NOMO-1 treated with dmso at 0.1 percent for 144 hours (cell line): Measurements from ENCODE around the gene ABCA13.

ENCODE experiments used
- DNase-seq: peaks from one replicate; lab custom pipeline; 2025; ENCODE audit not compliant: unreplicated experiment; lab: John Stamatoyannopoulos, UW

Gene ABCA13

DNA sequence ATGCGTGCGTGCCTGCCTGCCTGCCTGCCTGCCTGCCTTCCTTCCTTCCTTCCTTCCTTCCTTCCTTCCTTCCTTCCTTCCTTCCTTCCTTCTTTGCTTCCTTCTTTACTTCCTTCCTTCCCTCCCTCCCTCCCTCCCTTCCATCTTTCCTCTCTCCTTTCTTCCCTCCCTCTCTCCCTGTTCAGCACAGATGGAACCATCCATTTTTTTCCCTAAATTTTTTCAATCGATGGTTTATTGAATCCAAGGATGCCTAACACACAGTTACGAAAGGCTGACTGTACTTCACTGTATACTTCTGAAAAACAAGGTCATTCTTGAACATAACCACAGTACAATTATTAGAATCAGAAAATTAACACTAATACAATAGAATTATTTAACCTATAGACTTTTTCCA lies 53.8 kb downstream of the ABCA13 start:
- no peak for DNase-seq

DNA sequence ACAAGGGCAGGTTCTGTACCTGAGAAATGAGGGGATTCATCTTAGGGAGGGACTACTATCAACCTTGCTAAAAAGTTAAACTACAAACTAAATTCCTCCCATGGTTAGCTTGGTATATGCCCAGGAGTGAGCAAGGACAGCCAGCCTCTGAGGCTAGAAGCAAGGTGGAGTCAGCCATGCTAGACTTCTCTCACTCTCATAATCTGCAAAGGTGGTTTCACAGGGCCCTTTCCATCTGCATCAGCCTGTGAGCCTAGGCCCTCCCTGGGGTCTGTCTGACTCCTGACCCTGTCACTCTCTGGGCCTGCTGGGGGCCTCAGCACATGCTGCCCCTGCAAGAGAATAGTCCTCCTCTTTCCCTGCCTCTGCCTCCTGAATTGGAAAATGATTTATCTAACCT lies 66.1 kb downstream of the ABCA13 start:
- DNase-seq, result no peak

DNA sequence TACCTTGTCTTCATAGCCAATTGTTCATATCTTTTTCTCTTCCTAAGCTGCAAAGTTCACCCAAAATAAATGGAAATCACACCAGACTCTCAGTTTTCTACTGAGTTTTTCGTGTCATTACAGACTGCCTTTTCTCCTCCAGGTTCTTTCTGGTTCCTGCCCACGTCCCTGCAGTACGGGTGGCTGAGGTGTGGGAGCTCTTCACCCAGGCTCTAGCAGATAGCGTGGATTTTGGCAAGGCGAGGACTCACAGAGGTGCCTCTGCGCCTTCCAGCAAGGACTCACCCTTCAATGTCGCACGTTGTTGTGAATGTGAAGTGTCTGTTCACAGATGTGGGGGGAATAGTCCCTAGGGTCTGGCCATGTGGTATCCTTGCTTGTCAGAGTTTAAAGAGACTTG lies 71.6 kb downstream of the ABCA13 start:
- DNase-seq, result no peak

DNA sequence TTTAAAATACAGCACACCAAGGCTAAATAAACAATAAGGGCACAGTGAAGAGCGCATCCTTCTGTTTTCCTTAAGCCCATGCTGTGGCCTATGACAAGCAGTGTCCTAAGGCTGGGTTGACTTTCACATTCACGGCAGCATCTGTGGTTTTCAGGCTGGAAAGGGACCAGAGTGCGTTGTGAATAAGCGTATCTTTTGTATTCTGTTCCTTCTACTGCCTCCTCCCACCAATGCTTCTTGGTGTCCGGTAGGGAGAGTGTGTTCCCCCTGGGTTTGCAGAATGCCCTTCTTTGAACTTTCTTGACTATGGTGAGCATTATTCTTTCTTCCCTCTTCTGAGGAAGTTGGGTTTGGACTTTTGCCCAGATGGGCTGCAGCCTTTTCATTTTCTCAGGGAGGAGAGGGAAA lies 73.6 kb downstream of the ABCA13 start:
- no peak for DNase-seq

DNA sequence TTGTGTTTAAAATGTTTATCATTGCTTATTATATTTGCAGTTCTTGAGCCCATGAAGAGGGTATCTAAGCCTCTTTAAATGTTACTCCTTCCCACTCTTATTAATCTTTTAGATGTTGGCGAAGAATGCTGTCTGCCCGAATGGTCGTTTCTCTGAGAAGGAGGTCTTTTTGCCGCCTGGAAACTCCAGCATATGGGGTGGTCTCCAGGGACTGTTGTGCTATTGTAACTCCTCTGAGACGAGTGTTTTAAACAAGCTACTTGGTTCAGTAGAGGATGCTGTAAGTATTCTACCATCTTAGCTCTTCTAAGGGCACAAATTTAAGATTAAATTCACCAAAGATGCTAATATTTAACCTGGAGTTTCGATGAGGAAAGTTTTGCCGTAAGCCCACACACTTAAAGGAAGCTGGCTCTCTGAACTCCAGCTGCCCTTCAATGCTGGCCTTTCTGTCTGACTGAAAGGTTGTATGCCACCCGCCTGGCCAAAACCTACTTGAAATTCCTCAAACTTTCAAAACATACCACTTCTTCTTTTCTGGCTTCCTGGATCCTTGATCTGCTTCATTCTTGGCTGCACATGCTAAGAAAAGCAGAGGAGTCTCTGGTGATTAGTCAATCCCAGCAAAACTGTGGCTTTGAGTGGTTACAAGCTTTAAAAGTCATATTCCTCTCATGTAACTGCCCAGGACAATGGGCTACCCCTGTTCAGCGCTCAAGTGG lies 74.7 kb downstream of the ABCA13 start:
- peak; percentile 43 for DNase-seq

DNA sequence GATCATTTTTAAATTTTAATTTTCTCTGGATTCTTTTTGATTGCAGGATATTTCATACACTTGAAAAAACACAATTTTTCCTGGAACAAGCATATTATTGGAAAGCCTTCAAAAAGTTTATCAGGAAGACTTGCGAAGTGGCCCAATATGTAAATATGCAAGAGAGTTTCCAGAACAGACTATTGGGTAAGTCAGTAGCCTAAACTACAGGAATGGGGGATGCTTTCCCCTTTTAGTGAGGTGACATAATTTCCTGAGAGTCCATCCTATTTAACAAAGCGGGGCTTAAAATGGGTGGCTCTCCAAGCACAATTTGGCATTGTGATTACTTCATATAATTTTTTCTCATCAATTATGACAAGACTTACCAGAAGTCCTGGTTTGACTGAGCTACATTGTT lies 77.9 kb downstream of the ABCA13 start:
- no peak for DNase-seq

DNA sequence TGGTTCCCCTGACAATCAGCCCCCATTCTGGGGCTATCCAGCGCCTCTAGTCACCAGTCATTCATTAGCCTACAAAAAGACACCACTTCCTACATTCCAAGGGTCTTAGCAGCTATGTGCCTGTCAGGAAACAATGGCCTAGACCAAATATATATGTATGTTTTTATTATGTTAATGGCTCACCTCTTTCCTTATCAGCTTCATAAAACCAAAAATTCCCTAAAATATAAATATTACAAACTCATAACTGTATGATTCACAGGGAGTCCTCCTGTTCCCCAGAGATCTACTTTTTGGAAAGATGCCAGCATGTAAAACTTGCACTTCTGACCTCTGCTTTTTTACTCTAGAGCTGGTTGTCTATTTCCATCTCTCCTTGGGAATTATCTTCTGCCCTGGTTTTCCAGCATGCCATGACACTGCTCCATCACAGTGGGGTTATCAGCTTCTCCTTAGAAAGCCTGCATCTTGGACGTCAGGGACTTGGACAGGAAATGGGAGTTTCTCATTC lies 79.2 kb downstream of the ABCA13 start:
- DNase-seq, result no peak

DNA sequence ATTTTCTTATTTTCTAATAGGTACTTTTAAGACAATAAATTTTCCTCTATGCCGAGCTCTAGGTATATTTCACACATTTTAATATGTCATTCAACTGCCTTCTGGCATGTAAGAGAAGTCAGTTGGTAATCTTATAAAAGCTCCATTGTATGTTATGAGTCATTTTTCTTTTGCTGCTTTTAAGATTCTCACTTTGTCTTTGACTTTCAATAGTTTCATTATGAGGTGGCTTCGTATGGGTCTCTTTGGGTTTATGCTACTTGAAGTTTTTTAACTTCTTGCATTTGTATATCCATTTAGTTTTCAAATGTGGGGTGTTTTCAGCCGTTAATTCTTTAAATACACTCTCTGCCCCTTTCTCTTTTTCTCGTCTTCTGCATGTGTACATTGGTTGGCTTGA lies 80.5 kb downstream of the ABCA13 start:
- no peak for DNase-seq

DNA sequence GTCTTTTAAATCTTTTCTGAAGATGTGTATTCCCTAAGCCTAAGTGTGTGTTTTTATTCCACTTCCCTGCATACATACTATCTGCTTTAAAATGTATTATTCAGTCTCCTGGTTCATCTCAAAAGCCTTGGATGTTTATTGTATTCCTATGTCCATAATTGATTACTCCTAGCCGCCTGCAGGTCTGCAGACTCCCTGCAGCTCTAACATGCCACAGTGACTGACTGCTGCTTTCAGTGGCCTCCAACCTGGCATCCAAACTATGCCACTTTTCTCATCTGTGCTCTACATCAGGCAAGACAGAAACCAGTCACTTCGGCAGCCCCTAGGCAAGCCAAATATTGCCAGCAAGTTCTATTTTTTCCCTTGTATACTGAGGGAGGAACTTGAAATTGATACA lies 81.7 kb downstream of the ABCA13 start:
- DNase-seq, result no peak

DNA sequence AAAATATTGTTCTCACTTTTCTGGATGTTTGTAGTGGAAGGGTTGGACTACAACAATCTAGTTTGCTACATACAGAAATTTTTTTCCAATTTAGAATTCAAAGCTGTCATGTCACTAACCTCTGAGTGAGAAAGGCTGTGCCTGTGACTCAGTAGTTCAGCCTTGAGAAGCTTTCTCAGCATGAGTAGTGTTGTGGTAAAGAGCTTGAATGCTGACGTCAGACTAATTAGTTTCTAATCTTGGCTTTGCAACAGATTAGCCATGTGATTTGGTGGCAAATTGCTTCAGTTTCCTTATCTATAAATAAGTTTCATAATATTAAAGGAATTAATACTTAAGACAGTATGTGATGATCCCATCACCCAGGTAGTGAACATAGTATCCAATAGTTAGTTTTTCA lies 83.8 kb downstream of the ABCA13 start:
- DNase-seq, result no peak

DNA sequence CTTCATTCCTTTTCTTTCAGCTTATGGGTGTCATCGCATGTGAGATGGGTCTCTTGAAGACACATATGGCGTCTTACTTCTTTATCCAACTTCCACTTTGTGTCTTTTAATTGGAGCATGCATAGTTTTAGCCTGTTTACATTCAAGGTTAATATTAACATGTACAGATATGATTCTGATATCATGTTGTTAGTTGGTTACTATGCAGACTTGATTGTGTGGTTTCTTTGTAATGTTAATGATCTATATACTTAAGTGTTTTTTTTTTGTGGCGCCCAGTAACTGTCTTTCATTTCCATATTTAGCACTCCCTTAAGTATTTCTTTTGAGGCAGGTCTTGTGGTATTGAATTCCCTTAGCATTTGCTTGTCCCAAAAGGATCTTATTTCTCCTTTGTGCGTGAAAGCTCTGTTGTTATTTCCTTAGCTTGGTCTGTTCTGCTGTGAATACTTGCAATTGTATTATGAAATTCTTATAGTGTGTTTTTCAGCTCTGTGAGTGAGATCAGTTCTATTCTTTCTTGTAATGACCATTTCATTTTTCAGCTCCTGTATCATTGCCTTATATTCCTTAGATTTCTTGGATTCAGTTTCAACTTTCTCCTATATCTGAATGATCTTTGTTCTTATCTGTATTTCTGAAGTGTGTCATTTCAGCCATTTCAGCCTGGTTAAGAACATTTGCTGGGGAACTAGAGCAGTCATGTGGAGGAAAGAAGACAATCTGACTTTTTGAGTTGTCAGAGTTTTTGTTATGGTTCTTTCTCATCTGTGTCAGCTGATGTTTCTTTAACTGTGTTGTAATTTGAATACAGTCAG lies 88.4 kb downstream of the ABCA13 start:
- no peak for DNase-seq

DNA sequence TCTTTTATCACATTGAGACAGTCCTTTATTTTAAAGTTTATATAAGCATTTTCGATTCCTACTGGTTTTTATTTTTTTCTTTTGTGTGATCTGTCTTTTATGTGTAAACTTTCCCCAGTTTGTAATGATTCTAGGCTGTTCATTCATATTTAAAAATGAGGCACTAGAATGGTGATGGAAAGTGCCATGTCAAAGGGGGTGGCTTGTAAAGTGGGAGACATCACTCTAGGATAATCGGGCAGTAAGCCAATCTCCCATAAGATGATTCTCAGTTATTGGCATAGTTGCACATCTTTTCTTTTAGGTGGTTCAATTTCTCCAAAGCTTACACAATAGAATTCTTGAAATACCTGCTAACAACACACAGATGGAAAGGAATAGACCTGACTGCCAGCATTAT lies 90.4 kb downstream of the ABCA13 start:
- DNase-seq, result no peak

DNA sequence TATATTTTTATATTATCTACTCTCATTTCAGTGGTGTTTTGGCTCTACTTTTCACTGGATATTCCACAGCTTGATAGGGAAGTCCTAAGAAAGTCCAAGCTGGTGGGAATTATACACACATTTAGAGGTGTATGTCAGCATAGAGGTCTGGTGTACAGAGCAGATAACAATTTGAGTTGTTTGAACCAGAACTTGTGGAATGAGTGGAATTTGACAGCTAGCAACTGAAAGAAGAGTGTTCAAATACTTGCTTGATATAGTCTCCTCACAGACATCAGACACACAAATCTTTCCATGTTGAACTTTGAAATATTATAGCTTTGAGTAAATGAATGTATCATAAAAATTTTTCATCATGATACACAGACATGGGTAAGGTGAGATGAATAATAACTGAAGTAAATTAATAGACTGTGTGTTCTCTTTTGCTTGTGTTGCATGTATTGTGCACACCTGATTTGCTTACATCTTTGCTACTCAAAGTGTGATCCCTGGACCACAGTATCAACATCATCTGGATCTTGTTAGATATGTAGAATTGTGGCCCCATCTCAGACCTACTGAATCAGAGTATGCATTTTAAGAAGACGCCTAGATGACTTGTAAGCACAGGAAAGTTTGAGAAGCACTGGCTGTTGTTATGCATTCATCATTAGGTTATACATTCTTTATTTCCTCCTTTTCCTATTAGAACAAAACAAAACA lies 91.5 kb downstream of the ABCA13 start:
- DNase-seq, result no peak

DNA sequence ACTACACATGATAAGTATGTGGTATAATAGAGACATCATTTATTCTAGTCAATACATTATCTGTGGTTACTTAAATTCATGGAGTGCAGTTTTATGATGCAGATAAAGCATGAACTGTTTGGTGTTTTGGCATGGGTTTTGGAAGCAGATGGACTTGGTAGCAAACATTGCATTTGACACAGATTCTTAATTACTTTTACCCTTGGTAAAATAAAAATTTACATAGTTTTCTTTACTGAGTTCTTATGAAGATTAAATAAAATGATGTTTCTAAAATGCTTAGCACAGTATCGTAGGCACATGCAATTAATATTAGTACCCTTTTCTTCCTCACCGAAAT lies 92.0 kb downstream of the ABCA13 start:
- DNase-seq, result no peak

DNA sequence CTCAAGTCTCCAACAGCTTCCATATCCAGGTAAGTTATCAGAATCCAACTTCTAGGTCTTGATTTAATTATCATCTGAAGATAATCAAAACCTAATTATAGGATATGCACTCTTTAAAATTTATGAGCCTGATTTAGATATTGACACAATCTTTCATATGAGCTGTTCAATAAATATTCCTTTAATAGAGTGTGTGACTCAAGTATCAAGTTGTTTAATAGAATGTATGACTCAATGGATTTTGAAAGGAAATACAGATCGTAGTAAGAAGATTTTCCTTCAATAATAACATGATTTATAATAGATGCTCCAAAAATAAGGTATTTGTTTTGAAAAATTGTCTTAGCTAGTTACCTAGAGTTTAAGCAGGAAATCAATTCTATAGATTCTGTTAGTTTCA lies 97.8 kb downstream of the ABCA13 start:
- no peak for DNase-seq

DNA sequence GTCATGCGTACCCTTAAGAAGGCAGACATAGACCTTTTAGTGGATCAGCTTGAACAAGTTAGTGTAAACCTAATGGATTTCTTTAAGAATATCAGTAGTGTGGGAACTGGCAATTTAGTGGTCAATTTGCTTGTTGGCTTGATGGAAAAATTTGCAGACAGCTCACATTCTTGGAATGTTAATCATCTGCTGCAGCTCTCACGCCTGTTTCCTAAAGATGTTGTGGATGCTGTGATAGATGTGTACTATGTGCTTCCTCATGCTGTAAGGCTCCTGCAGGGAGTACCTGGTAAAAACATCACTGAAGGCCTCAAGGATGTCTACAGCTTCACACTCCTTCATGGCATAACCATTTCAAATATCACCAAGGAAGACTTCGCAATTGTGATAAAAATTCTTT lies 103.4 kb downstream of the ABCA13 start:
- no peak for DNase-seq

DNA sequence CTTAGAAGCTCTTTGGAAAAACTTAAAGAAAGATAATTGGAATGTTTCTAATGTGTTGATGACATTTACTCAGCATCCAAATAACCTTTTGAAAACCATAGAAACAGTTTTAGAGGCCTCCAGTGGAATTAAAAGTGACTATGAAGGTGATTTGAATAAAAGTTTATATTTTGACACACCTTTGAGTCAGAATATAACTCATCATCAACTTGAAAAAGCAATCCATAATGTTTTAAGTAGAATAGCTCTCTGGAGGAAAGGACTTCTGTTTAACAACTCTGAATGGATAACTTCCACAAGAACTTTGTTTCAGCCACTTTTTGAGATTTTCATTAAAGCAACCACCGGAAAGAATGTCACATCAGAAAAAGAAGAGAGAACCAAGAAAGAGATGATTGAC lies 108.2 kb downstream of the ABCA13 start:
- no peak for DNase-seq

DNA sequence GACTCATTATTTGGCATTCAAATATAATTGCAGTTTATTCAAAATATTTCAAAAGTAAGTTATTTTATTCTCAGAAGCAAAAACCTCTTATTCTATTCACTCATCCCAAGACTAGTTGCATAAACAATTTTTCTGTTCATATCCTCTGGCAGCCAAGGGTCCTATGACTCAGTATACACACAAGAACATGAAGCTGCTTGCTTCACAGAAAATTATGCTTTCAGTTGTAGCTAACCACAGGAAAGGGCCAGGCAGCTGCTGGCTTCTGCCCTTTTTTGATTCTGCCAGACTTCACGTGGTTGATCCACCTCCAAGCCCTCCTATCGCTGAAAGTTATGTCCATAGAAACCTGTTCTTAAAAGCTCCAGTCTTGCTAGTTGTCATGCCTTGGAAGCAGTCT lies 108.8 kb downstream of the ABCA13 start:
- DNase-seq, result no peak

DNA sequence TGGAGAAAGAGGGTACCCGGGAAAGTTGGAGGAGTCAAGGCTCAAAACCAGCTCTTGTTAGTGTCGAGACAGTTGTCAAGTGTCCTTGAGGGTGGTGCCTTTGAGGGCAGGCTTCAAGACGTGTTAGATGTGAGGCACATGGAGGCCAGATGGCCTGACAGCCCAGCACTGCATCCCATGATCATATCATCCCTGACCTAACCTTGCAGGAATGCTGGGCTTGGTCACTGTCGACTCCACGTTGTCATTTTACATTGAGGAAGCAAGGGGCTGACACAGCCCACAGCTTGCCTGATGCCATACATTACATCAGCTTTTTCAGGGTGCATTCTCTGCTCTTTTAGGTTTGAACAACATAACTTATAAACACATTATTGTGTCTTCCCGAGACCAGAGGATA lies 114.1 kb downstream of the ABCA13 start:
- DNase-seq, result no peak

DNA sequence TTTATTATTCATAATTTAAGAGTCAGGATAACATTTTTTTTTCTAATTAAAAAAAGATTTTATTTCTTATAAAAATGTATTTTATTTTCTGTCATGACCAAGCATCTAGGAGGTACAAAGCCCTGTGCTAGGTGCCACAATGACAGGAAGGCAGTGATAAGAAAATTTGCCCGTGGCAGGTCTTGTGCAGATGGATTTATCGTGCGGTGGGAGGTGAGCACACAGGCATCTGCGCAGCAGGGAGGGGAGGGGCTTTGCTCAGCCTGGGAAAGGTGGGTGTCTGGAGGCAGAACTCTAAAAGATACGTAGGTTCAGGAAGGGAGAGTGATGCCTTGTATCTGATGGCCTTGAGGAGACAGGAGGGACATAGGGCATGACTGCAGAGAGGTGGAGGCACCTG lies 115.6 kb downstream of the ABCA13 start:
- DNase-seq, result no peak

DNA sequence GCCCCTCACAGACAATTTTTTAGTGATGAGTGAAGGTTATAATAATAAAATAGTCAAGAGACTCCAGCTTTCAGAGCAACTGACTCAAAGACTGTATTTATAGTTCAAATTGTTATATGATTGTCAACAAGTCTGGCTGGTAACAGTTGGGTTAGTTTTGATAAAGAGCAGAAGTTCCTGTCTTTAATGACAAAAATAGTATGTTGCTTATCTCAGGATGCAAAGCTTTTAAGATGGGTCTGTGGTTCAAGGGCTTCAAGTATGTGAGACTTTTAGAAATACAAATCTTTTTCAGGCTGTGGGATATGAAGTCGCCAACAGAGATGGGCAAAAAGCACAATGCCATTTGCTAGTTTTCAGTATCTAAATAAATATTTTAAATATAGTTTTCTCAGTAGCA lies 118.4 kb downstream of the ABCA13 start:
- DNase-seq, result no peak

DNA sequence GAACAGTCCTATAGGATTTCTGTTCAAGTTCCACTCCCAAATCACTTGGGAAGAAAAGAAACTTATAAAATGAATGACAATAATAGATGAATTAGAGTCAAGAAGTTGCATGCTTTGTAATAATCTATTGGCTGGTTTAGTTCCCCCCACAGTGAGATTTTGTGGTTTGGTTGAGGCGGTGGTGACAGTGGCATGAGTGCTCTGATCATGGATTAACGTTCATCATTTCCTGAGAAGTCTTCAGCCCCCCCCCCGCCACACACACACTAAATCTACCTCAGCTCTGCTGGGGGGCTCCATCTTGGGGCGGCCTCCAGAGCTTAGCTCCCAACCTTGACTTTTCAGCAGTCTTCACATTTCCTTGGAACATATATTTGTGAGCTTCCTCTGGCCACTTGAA lies 121.7 kb downstream of the ABCA13 start:
- DNase-seq, result no peak
